ENCODE results near the gene ADRA1B. TPM values are rescaled to one million over a fixed set of nuclear protein-coding genes. Genes with fewer than 3 reads are reported as not detected.

ADRA1B gene
- total RNA-seq, 1 donor = 0.36 TPM

- TF ChIP-seq CTCF (IDR thresholded peaks at IDR 0.05; ENCODE audit: extremely low read depth, low read depth, low read length) = no peak
- Histone ChIP-seq H3K4me3 (ENCODE audit: insufficient read depth, low read length) (no peak overlapping the region), H3K4me2 (ENCODE audit: insufficient read depth, low read length) (no peak overlapping the region), H3K9me3 (ENCODE audit: low read depth, low read length) (no peaks in the 10 kb centered on the region), H3K27ac (ENCODE audit: low read depth, low read length) (no peak overlapping the region), H3K36me3 (ENCODE audit: insufficient read depth, low read length) (no peaks in the 10 kb centered on the region), H3K79me2 (ENCODE audit: insufficient read depth, low read length) (no peaks in the 10 kb centered on the region), H3K4me1 (ENCODE audit: insufficient read depth, low read length) (no peaks in the 10 kb centered on the region), H3K27me3 (ENCODE audit: insufficient read depth, low read length) (no peaks in the 10 kb centered on the region), H2AFZ (ENCODE audit: low read length) (no peak overlapping the region), H4K20me1 (ENCODE audit: insufficient read depth, low read length) (no peaks in the 10 kb centered on the region)
- no peak for DNase-seq (ENCODE audit: insufficient read length, low spot score, missing footprints)
Measured at GRCh38 chr5:159888860-159889259, 27.4 kb upstream of the ADRA1B start.

DNA sequence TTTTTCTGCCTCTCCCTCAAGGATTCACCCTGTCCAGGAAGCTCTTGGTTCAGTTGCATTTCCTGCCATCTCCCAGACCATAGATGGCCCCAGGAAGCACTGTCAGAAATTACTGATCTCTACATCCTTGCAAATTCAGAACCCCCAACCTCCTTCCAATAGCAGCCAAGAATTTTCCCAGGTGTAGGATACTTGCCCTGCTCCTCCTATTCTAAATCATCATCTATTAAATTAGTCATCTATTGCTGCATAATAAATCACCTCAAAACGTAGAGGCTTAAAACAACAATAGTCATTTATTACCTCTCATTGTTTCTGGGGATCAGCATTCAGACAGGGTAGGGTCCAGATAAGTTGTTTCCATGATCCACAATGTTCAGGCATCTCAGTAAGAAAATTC, 26.1 kb upstream of the ADRA1B start:
- no peak overlapping the region for H2AFZ ChIP-seq (ENCODE audit: low read length)
- no peak overlapping the region for H3K4me3 ChIP-seq (ENCODE audit: insufficient read depth, low read length)
- H3K36me3 ChIP-seq (ENCODE audit: insufficient read depth, low read length) = no peaks in the 10 kb centered on the region
- no peak for DNase-seq (ENCODE audit: insufficient read length, low spot score, missing footprints)
- no peaks in the 10 kb centered on the region for H3K79me2 ChIP-seq (ENCODE audit: insufficient read depth, low read length)
- H3K9me3 ChIP-seq (ENCODE audit: low read depth, low read length) = no peaks in the 10 kb centered on the region
- H3K27ac ChIP-seq (ENCODE audit: low read depth, low read length) = no peak overlapping the region
- H3K27me3 ChIP-seq (ENCODE audit: insufficient read depth, low read length) = no peaks in the 10 kb centered on the region
- no peaks in the 10 kb centered on the region for H3K4me1 ChIP-seq (ENCODE audit: insufficient read depth, low read length)
- no peak for TF ChIP-seq CTCF (IDR thresholded peaks at IDR 0.05; ENCODE audit: extremely low read depth, low read depth, low read length)
- H4K20me1 ChIP-seq (ENCODE audit: insufficient read depth, low read length) = no peaks in the 10 kb centered on the region
- no peak overlapping the region for H3K4me2 ChIP-seq (ENCODE audit: insufficient read depth, low read length)

DNA sequence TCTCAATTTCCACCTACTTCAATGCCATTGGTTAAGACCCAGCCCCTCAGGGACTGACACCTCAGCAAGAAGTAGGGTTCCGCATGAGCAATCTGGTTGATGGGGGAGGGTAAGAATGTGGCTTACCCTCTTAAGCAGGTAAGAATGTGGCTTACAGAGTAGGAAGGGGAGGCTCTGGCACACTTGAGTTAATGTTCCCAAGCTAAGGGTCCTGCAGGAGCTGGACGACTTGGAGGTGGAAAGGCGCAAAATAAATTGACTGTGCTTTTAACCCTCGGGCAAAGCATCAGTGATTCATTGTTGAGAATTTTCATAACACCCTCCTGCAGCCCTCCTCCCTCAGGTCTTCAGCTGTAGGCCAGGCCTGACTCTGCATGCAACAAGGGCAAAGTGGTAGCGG, 24.9 kb upstream of the ADRA1B start:
- Histone ChIP-seq H3K27me3 (ENCODE audit: insufficient read depth, low read length) (no peaks in the 10 kb centered on the region), H4K20me1 (ENCODE audit: insufficient read depth, low read length) (no peaks in the 10 kb centered on the region), H3K9me3 (ENCODE audit: low read depth, low read length) (no peaks in the 10 kb centered on the region), H3K4me3 (ENCODE audit: insufficient read depth, low read length) (no peak overlapping the region), H3K4me2 (ENCODE audit: insufficient read depth, low read length) (no peak overlapping the region), H3K79me2 (ENCODE audit: insufficient read depth, low read length) (no peaks in the 10 kb centered on the region), H3K4me1 (ENCODE audit: insufficient read depth, low read length) (no peaks in the 10 kb centered on the region), H3K36me3 (ENCODE audit: insufficient read depth, low read length) (no peaks in the 10 kb centered on the region), H2AFZ (ENCODE audit: low read length) (no peak overlapping the region), H3K27ac (ENCODE audit: low read depth, low read length) (no peak overlapping the region)
- no peak for DNase-seq (ENCODE audit: insufficient read length, low spot score, missing footprints)
- no peak for TF ChIP-seq CTCF (IDR thresholded peaks at IDR 0.05; ENCODE audit: extremely low read depth, low read depth, low read length)

DNA sequence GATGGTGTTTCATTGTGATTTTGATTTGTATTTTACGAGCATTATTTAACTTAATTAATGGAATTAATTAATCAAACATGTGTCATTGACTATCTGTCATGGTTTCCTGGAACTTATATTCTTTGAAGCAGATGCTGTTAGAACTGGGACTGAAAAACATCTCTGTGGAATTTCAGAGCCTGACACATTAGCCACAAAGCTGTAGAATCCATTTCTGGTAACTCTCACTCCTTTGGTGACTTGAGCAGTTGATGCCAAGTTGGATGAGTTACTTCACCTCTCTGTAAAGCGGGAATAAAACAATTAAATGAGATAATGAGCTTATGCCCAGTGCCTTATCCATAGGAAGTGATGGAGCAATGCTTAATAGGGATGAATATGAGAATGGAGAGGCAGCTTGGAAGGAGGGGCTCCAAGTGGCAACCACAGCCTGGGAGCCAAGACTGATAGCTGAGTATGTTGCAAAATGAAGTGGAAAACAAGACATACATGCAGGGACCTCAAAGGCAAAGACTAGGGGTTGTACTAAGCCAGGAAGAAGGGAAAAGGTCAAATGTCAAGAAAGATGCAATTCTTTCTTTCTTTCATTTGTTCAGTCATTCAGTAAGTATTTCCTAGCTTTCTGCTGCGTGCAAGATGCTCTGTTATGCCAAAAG, 23.1 kb upstream of the ADRA1B start:
- Histone ChIP-seq H3K27ac (ENCODE audit: low read depth, low read length) (no peak overlapping the region), H3K79me2 (ENCODE audit: insufficient read depth, low read length) (no peaks in the 10 kb centered on the region), H2AFZ (ENCODE audit: low read length) (no peak overlapping the region), H3K27me3 (ENCODE audit: insufficient read depth, low read length) (no peaks in the 10 kb centered on the region), H3K9me3 (ENCODE audit: low read depth, low read length) (no peaks in the 10 kb centered on the region), H3K4me2 (ENCODE audit: insufficient read depth, low read length) (no peak overlapping the region), H3K4me3 (ENCODE audit: insufficient read depth, low read length) (no peak overlapping the region), H4K20me1 (ENCODE audit: insufficient read depth, low read length) (no peaks in the 10 kb centered on the region), H3K4me1 (ENCODE audit: insufficient read depth, low read length) (peaks cover 6% of the 10 kb centered on the region), H3K36me3 (ENCODE audit: insufficient read depth, low read length) (no peaks in the 10 kb centered on the region)
- no peak for DNase-seq (ENCODE audit: insufficient read length, low spot score, missing footprints)
- TF ChIP-seq CTCF (IDR thresholded peaks at IDR 0.05; ENCODE audit: extremely low read depth, low read depth, low read length) = no peak

Measured in osteoblast (primary cell).